HepG2 (cell line): ENCODE measurements around the gene NOC2L. TPM values are rescaled to one million over a fixed set of nuclear protein-coding genes. Genes with fewer than 3 reads are reported as not detected.

Experiments
- CTCF ChIP-seq: sonication (generic); formaldehyde crosslinking; IDR thresholded peaks from 2 replicates; pipeline ENCODE4 v1.5.0; 2020; ENCODE audit warnings: mild to moderate bottlenecking, missing genetic modification reagents, moderate library complexity
- EP300 ChIP-seq, 3 experiments: sonication (generic) in 1 of 3; formaldehyde crosslinking in 1 of 3; IDR thresholded peaks; 2 replicates each; pipeline versions ENCODE4 v1.5.1 to v1.6.1; 2011 to 2020; ENCODE audit warnings: low read depth in 2 of 3, low read length in 2 of 3, borderline replicate concordance in 1 of 3, improper control_type of control experiment in 1 of 3, mild to moderate bottlenecking in 1 of 3, missing genetic modification reagents in 1 of 3, moderate library complexity in 1 of 3
- FLYWCH1 ChIP-seq: sonication (generic); formaldehyde crosslinking; IDR thresholded peaks from 2 replicates; pipeline ENCODE4 v1.8.1; 2023; ENCODE audit warnings: mild to moderate bottlenecking, missing genetic modification reagents
- HMGXB4 ChIP-seq, 2 experiments: sonication (generic) in 1 of 2; formaldehyde crosslinking in 1 of 2; IDR thresholded peaks; 2 replicates each; pipeline versions ENCODE4 v1.4.0 to v1.6.1; 2018 to 2020; ENCODE audit warnings: missing genetic modification reagents in 2 of 2, borderline replicate concordance in 1 of 2, low read depth in 1 of 2, mild to moderate bottlenecking in 1 of 2, missing biosample characterization in 1 of 2
- HNRNPL ChIP-seq: fragments of 200-400 bp; formaldehyde crosslinking; IDR thresholded peaks from 2 replicates; pipeline ENCODE4 v1.6.1; 2017; ENCODE audit warnings: mild to moderate bottlenecking, low read depth, low read length
- MAX ChIP-seq: IDR thresholded peaks from 2 replicates; pipeline ENCODE4 v1.6.1; 2012; ENCODE audit warnings: inconsistent platforms
- MAZ ChIP-seq, 2 experiments: sonication (generic) in 1 of 2; formaldehyde crosslinking in 1 of 2; IDR thresholded peaks; 2 replicates each; pipeline versions ENCODE4 v1.5.0 to v1.6.1; 2012 to 2020; ENCODE audit warnings: low read depth in 2 of 2, mild to moderate bottlenecking in 2 of 2, borderline replicate concordance in 1 of 2, improper control_type of control experiment in 1 of 2, low read length in 1 of 2, missing genetic modification reagents in 1 of 2, moderate library complexity in 1 of 2
- RAD21 ChIP-seq: fragments of 450-650 bp; formaldehyde crosslinking; IDR thresholded peaks from 2 replicates; pipeline ENCODE4 v1.5.0; 2020; ENCODE audit warnings: mild to moderate bottlenecking
- RXRA ChIP-seq: sonication (generic); formaldehyde crosslinking; IDR thresholded peaks from 2 replicates; pipeline ENCODE4 v1.5.1; 2020; ENCODE audit warnings: missing genetic modification reagents
- SP2 ChIP-seq: sonication (generic); formaldehyde crosslinking; IDR thresholded peaks from 2 replicates; pipeline ENCODE4 v1.5.1; 2020; ENCODE audit warnings: mild to moderate bottlenecking, missing genetic modification reagents
- SPEN ChIP-seq: sonication (generic); formaldehyde crosslinking; IDR thresholded peaks from 2 replicates; pipeline ENCODE4 v1.5.1; 2020; ENCODE audit warnings: low read depth, mild to moderate bottlenecking, missing genetic modification reagents
- TBX2 ChIP-seq: sonication (generic); formaldehyde crosslinking; IDR thresholded peaks from 2 replicates; pipeline ENCODE4 v1.5.0; 2020; ENCODE audit warnings: missing genetic modification reagents, mild to moderate bottlenecking, borderline replicate concordance
- U2AF2 ChIP-seq: fragments of 200-400 bp; formaldehyde crosslinking; IDR thresholded peaks from 2 replicates; pipeline ENCODE4 v1.6.1; 2017; ENCODE audit warnings: low read depth, mild to moderate bottlenecking, low read length
- WIZ ChIP-seq: sonication (generic); formaldehyde crosslinking; IDR thresholded peaks from 2 replicates; pipeline ENCODE4 v1.5.1; 2020; ENCODE audit warnings: mild to moderate bottlenecking, missing genetic modification reagents
- YEATS2 ChIP-seq: sonication (generic); formaldehyde crosslinking; IDR thresholded peaks from 2 replicates; pipeline ENCODE4 v1.4.0; 2020; ENCODE audit warnings: missing genetic modification reagents, borderline replicate concordance
- ZBTB14 ChIP-seq: sonication (generic); formaldehyde crosslinking; IDR thresholded peaks from 2 replicates; pipeline ENCODE4 v1.4.0; 2020; ENCODE audit warnings: missing genetic modification reagents
- ZBTB33 ChIP-seq: sonication (generic); formaldehyde crosslinking; IDR thresholded peaks from 2 replicates; pipeline ENCODE4 v1.4.0; 2020; ENCODE audit warnings: missing genetic modification reagents
- ZFY ChIP-seq: sonication (generic); formaldehyde crosslinking; IDR thresholded peaks from 2 replicates; pipeline ENCODE4 v1.4.0; 2020; ENCODE audit warnings: missing genetic modification reagents
- ZNF12 ChIP-seq: sonication (generic); formaldehyde crosslinking; IDR thresholded peaks from 2 replicates; pipeline ENCODE4 v1.5.0; 2020; ENCODE audit warnings: missing genetic modification reagents
- ZNF230 ChIP-seq: sonication (generic); formaldehyde crosslinking; IDR thresholded peaks from 2 replicates; pipeline ENCODE4 v1.4.0; 2020; ENCODE audit warnings: mild to moderate bottlenecking, missing genetic modification reagents
- ZNF777 ChIP-seq: sonication (generic); formaldehyde crosslinking; IDR thresholded peaks from 2 replicates; pipeline ENCODE4 v1.4.0; 2020; ENCODE audit warnings: missing genetic modification reagents
- polyA plus RNA-seq, 8 experiments: library from polyadenylated mRNA; depleted of rRNA in 3 of 8; stranded (reverse) in 7 of 8; unstranded in 1 of 8; fragments of >200 nt; fragmentation: Illumina TruSeq in 4 of 8; extraction: Trizol in 4 of 8; gene quantifications; 2 replicates each; pipeline versions ENCODE4 v1.2.1 to v1.2.3, GENCODE V29; 2011 to 2016; ENCODE audit warnings: low read depth in 4 of 8, missing spikeins in 1 of 8, mixed read lengths in 1 of 8; ENCODE audit not compliant: insufficient read depth in 1 of 8
- total RNA-seq, 5 experiments: library from RNA; depleted of rRNA; stranded (reverse); fragments of >200 nt; fragmentation: Illumina TruSeq; extraction: Trizol; gene quantifications; 2 replicates each; pipeline ENCODE4 v1.2.3, GENCODE V29; 2016; ENCODE audit warnings: low read depth in 1 of 5

Gene NOC2L
- total and polyA plus RNA-seq, 2 of the 13 experiments (the other 11 are each of a cell fraction or from before 2014, with no cell fraction given): 32.0 to 103 TPM

- TF ChIP-seq ZBTB14 (CRISPR knock-in tag) (peak; percentile 41; the same call in 1 of the 2 replicates), CTCF (CRISPR knock-in tag) (peak; percentile 86), SP2 (CRISPR knock-in tag) (no peak), MAZ (IDR thresholded peaks at IDR 0.05; ENCODE audit: borderline replicate concordance, low read depth, low read length) (no peak), MAZ (CRISPR knock-in tag; IDR thresholded peaks at IDR 0.05; ENCODE audit: low read depth) (peak; percentile 52; the same call in 1 of the 2 replicates), ZNF230 (CRISPR knock-in tag) (no peak), U2AF2 (no peak), MAX (peak; percentile 44; the same call in 1 of the 2 replicates), WIZ (CRISPR knock-in tag) (0 out of 2 replicates have a peak, but pooled peaks have one; percentile 34), HMGXB4 (CRISPR knock-in tag; IDR thresholded peaks at IDR 0.05; ENCODE audit: borderline replicate concordance in 1 of 2, low read depth in 1 of 2) (peak; percentile 55 to 59; a peak in 2 of 4 replicates), ZNF12 (CRISPR knock-in tag) (no peak), ZBTB33 (peak; percentile 47; the same call in 1 of the 2 replicates), SPEN (CRISPR knock-in tag) (0 out of 2 replicates have a peak, but pooled peaks have one; percentile 42), TBX2 (peak; percentile 34; the same call in 1 of the 2 replicates), ZNF777 (CRISPR knock-in tag) (0 out of 2 replicates have a peak, but pooled peaks have one; percentile 34), FLYWCH1 (CRISPR knock-in tag) (no peak), RXRA (peak; percentile 15; the same call in 1 of the 2 replicates), HNRNPL (peak; percentile 69; the same call in 1 of the 2 replicates), RAD21 (peak; percentile 76), YEATS2 (CRISPR knock-in tag) (no peak), EP300 (IDR thresholded peaks at IDR 0.05; ENCODE audit: low read depth in 2 of 2, low read length in 2 of 2) (no peak), EP300 (CRISPR knock-in tag; IDR thresholded peaks at IDR 0.05; ENCODE audit: borderline replicate concordance) (no peak), ZFY (CRISPR knock-in tag) (0 out of 2 replicates have a peak, but pooled peaks have one; percentile 35)
These were observed 20.9 kb downstream of the NOC2L start (continued) for GRCh38 chr1:938088-938683.
